ACC112 (cell line): Measurements from ENCODE around the gene ITM2C.

ENCODE experiments used
- H2AFZ ChIP-seq: fragments of 200-600 bp; sonication (generic); one replicate; pipeline ENCODE4 v1.6.0; 2017; ENCODE audit warnings: antibody characterized with exemption, low read length; ENCODE audit not compliant: unreplicated experiment
- H3K27ac ChIP-seq: fragments of 200-600 bp; sonication (generic); 2 replicates; pipeline ENCODE4 v1.5.1; 2014; ENCODE audit warnings: low read depth, mild to moderate bottlenecking, antibody characterized with exemption, low read length, moderate library complexity
- H3K27me3 ChIP-seq: fragments of 200-600 bp; sonication (generic); 2 replicates; pipeline ENCODE4 v1.6.1; 2014; ENCODE audit warnings: mild to moderate bottlenecking, antibody characterized with exemption, low read length, moderate library complexity, mixed read lengths; ENCODE audit not compliant: insufficient read depth
- H3K36me3 ChIP-seq: fragments of 200-600 bp; sonication (generic); 2 replicates; pipeline ENCODE4 v1.6.1; 2016; ENCODE audit warnings: mild to moderate bottlenecking, antibody characterized with exemption, low read length, moderate library complexity, mixed read lengths; ENCODE audit not compliant: insufficient read depth
- H3K4me1 ChIP-seq: fragments of 200-600 bp; sonication (generic); one replicate; pipeline ENCODE4 v1.6.1; 2016; ENCODE audit warnings: low read length, mixed read lengths; ENCODE audit not compliant: insufficient read depth, unreplicated experiment, control insufficient read depth
- H3K4me3 ChIP-seq: fragments of 200-600 bp; sonication (generic); 2 replicates; pipeline ENCODE4 v1.5.1; 2014; ENCODE audit warnings: mild to moderate bottlenecking, low read depth, low read length
- H3K79me2 ChIP-seq: fragments of 200-600 bp; sonication (generic); one replicate; pipeline ENCODE4 v1.6.0; 2016; ENCODE audit warnings: low read length; ENCODE audit not compliant: control insufficient read depth, unreplicated experiment, insufficient read depth

The ITM2C gene

GRCh38 chr2:230864605-230865306, at the start of gene ITM2C:
TSS of gene ITM2C (plus strand) at chr2:230864942. CDS start at chr2:230865026, 84 bp downstream.
- Histone ChIP-seq H3K79me2 (no peaks in the 10 kb centered on the region), H3K27ac (no peak within 1 kb of the TSS), H2AFZ (peak within 1 kb of the TSS; percentile 36), H3K4me1 (peaks cover 6% of the 10 kb centered on the region), H3K4me3 (peak within 1 kb of the TSS; percentile 86), H3K36me3 (no peaks in the 10 kb centered on the region), H3K27me3 (peaks cover 57% of the 10 kb centered on the region)

- Histone ChIP-seq H3K4me3 (no peak overlapping the region), H2AFZ (no peak overlapping the region), H3K36me3 (peaks cover 31% of the 10 kb centered on the region)
Observed at GRCh38 chr2:230815088-230815487, 49.7 kb upstream of the ITM2C start.

GRCh38 chr2:230816735-230817134, 48.0 kb upstream of the ITM2C start:
- Histone ChIP-seq H2AFZ (no peak overlapping the region), H3K4me3 (no peak overlapping the region), H3K36me3 (peaks cover 22% of the 10 kb centered on the region)

More at GRCh38 chr2:230815088-230815487, 49.7 kb upstream of the ITM2C start:
- H3K4me1 ChIP-seq, result no peaks in the 10 kb centered on the region
- H3K27ac ChIP-seq, result no peak overlapping the region
- H3K79me2 ChIP-seq, result no peaks in the 10 kb centered on the region
- H3K27me3 ChIP-seq, result no peaks in the 10 kb centered on the region

GRCh38 chr2:230819433-230819832, 45.3 kb upstream of the ITM2C start:
- H2AFZ ChIP-seq, result no peak overlapping the region
- H3K36me3 ChIP-seq, result peaks cover 18% of the 10 kb centered on the region
- H3K27me3 ChIP-seq, result no peaks in the 10 kb centered on the region
- no peak overlapping the region for H3K27ac ChIP-seq
- no peaks in the 10 kb centered on the region for H3K79me2 ChIP-seq
- no peak overlapping the region for H3K4me3 ChIP-seq
- no peaks in the 10 kb centered on the region for H3K4me1 ChIP-seq

More at GRCh38 chr2:230816735-230817134, 48.0 kb upstream of the ITM2C start:
- Histone ChIP-seq H3K27me3 (no peaks in the 10 kb centered on the region), H3K27ac (no peak overlapping the region), H3K79me2 (no peaks in the 10 kb centered on the region), H3K4me1 (no peaks in the 10 kb centered on the region)

- Histone ChIP-seq H3K27ac (no peak overlapping the region), H3K4me3 (no peak overlapping the region), H3K36me3 (peaks cover 16% of the 10 kb centered on the region), H2AFZ (no peak overlapping the region), H3K79me2 (no peaks in the 10 kb centered on the region), H3K27me3 (peaks cover 7% of the 10 kb centered on the region), H3K4me1 (no peaks in the 10 kb centered on the region)
Observed at GRCh38 chr2:230821261-230821990, 43.3 kb upstream of the ITM2C start.

GRCh38 chr2:230821991-230822520, 42.7 kb upstream of the ITM2C start:
- H3K79me2 ChIP-seq, result no peaks in the 10 kb centered on the region
- H3K4me3 ChIP-seq, result no peak overlapping the region
- no peak overlapping the region for H3K27ac ChIP-seq

GRCh38 chr2:230823264-230823964, 41.3 kb upstream of the ITM2C start:
- Histone ChIP-seq H3K4me1 (no peaks in the 10 kb centered on the region), H3K27ac (no peak overlapping the region), H3K79me2 (no peaks in the 10 kb centered on the region), H2AFZ (no peak overlapping the region), H3K36me3 (0 out of 2 replicates have a peak, but pooled peaks cover 7% of the 10 kb centered on the region), H3K27me3 (peaks cover 27% of the 10 kb centered on the region), H3K4me3 (no peak overlapping the region)

More at GRCh38 chr2:230821991-230822520, 42.7 kb upstream of the ITM2C start:
- Histone ChIP-seq H3K27me3 (peaks cover 14% of the 10 kb centered on the region), H3K36me3 (peaks cover 12% of the 10 kb centered on the region), H2AFZ (no peak overlapping the region), H3K4me1 (no peaks in the 10 kb centered on the region)

GRCh38 chr2:230824406-230824978, 40.2 kb upstream of the ITM2C start:
- Histone ChIP-seq H3K27ac (no peak overlapping the region), H3K79me2 (no peaks in the 10 kb centered on the region), H3K36me3 (0 out of 2 replicates have a peak, but pooled peaks cover 1% of the 10 kb centered on the region), H2AFZ (no peak overlapping the region), H3K4me3 (peak overlapping the region; percentile 58), H3K27me3 (peaks cover 37% of the 10 kb centered on the region), H3K4me1 (no peaks in the 10 kb centered on the region)

GRCh38 chr2:230825354-230825753, 39.4 kb upstream of the ITM2C start:
- Histone ChIP-seq H3K4me1 (no peaks in the 10 kb centered on the region), H3K27me3 (peaks cover 46% of the 10 kb centered on the region), H3K4me3 (no peak overlapping the region), H3K27ac (no peak overlapping the region), H2AFZ (no peak overlapping the region), H3K79me2 (no peaks in the 10 kb centered on the region), H3K36me3 (no peaks in the 10 kb centered on the region)

GRCh38 chr2:230827774-230828271, 36.9 kb upstream of the ITM2C start:
- Histone ChIP-seq H3K36me3 (no peaks in the 10 kb centered on the region), H3K27ac (no peak overlapping the region), H2AFZ (no peak overlapping the region), H3K4me3 (peak overlapping the region; percentile 60; the same call in 1 of the 2 replicates), H3K79me2 (no peaks in the 10 kb centered on the region), H3K4me1 (no peaks in the 10 kb centered on the region), H3K27me3 (peaks cover 71% of the 10 kb centered on the region)
